RWPE2 (cell line): ENCODE results near the gene LZTS3.

ENCODE experiments used
- ATAC-seq: fragments of 200-7000 bp; cut with Tn5 transposase; 3 replicates; pipeline ENCODE4 v1.9.1; 2021; ENCODE audit warnings: low read depth
- DNase-seq: peaks from one replicate; pipeline ENCODE4 v3.0.0-alpha.2; 2020; ENCODE audit warnings: low spot score
- H3K27ac ChIP-seq: fragments of 450-650 bp; 2 replicates; pipeline ENCODE4 v1.5.1; 2017; ENCODE audit warnings: mild to moderate bottlenecking; ENCODE audit not compliant: poor library complexity, severe bottlenecking
- H3K27me3 ChIP-seq: fragments of 250-450 bp; sonication (Bioruptor Pico); 2 replicates; pipeline ENCODE4 v1.5.1; 2021; ENCODE audit warnings: mild to moderate bottlenecking, moderate library complexity; ENCODE audit not compliant: insufficient read depth, poor library complexity, severe bottlenecking
- H3K36me3 ChIP-seq: fragments of 250-450 bp; sonication (Bioruptor Pico); 2 replicates; pipeline ENCODE4 v1.5.1; 2020; ENCODE audit warnings: low read depth, mild to moderate bottlenecking, moderate library complexity
- H3K4me1 ChIP-seq: fragments of 250-450 bp; sonication (Bioruptor Pico); 2 replicates; pipeline ENCODE4 v1.5.1; 2021; ENCODE audit warnings: mild to moderate bottlenecking, moderate library complexity; ENCODE audit not compliant: insufficient read depth, poor library complexity, severe bottlenecking
- H3K4me3 ChIP-seq: fragments of 250-450 bp; sonication (Bioruptor Pico); 2 replicates; pipeline ENCODE4 v1.5.1; 2021; ENCODE audit warnings: mild to moderate bottlenecking, moderate library complexity; ENCODE audit not compliant: severe bottlenecking
- H3K9me3 ChIP-seq: fragments of 250-450 bp; sonication (Bioruptor Pico); 2 replicates; pipeline ENCODE4 v1.5.1; 2021; ENCODE audit warnings: mild to moderate bottlenecking, moderate library complexity; ENCODE audit not compliant: severe bottlenecking
- TF ChIP-seq, protein P1 (sequence below): fragments of 450-650 bp; IDR thresholded peaks from one replicate; pipeline ENCODE4 v1.5.1; 2017; ENCODE audit warnings: mild to moderate bottlenecking, moderate library complexity; ENCODE audit not compliant: poor library complexity, severe bottlenecking

The LZTS3 gene

DNA sequence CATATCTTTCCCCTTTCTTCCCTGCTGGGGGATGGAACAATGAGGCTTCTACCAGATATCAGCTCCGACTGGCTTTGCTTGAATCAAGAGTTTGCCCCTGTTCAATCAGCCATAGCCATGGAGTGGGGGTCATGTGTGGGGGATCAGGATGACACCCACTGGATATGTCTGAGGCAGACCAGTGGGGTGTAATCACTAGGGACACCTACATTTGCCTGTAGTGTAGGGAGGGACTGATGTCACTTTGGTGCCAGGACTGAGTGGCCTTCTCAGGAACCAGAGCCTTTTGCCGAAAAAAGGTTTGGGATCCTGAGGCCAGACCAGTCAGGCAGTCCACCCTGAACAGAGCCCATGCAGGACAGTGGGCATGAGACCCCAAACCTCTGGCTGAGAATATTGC lies 37.0 kb upstream of the LZTS3 start:
- ATAC-seq, result no peak
- peak overlapping the region; percentile 65 for H3K4me3 ChIP-seq
- peaks cover 19% of the 10 kb centered on the region for H3K36me3 ChIP-seq
- no peaks in the 10 kb centered on the region for H3K4me1 ChIP-seq
- TF ChIP-seq, protein P1, sequence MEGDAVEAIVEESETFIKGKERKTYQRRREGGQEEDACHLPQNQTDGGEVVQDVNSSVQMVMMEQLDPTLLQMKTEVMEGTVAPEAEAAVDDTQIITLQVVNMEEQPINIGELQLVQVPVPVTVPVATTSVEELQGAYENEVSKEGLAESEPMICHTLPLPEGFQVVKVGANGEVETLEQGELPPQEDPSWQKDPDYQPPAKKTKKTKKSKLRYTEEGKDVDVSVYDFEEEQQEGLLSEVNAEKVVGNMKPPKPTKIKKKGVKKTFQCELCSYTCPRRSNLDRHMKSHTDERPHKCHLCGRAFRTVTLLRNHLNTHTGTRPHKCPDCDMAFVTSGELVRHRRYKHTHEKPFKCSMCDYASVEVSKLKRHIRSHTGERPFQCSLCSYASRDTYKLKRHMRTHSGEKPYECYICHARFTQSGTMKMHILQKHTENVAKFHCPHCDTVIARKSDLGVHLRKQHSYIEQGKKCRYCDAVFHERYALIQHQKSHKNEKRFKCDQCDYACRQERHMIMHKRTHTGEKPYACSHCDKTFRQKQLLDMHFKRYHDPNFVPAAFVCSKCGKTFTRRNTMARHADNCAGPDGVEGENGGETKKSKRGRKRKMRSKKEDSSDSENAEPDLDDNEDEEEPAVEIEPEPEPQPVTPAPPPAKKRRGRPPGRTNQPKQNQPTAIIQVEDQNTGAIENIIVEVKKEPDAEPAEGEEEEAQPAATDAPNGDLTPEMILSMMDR, result no peak
- H3K27ac ChIP-seq, result peak overlapping the region; percentile 66
- H3K27me3 ChIP-seq, result no peaks in the 10 kb centered on the region
- H3K9me3 ChIP-seq, result no peaks in the 10 kb centered on the region
- DNase-seq, result no peak

DNA sequence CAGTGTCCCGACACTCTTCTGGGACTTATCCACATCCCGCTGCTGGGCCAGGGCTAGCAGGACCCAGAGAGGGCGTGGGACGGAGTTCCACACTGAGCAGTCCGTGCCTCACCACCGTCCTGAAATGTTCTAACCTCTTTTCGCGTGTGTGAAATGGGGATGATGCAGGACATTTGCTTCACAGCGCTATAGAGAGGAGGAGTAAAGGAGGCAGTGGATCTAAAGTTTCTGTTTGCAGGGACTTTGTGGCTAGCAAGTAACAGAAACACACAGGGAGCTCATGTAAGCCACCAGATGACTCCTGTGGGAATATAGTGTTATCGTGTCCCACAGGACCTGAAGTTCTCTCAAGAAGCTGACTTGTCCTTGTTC lies 36.6 kb upstream of the LZTS3 start:
- H3K36me3 ChIP-seq, result peaks cover 15% of the 10 kb centered on the region; the same call in 1 of the 2 replicates
- no peaks in the 10 kb centered on the region for H3K9me3 ChIP-seq
- ATAC-seq, result peak; percentile 55; the same call in 2 of the 3 replicates
- DNase-seq, result no peak
- no peaks in the 10 kb centered on the region for H3K27me3 ChIP-seq
- H3K4me3 ChIP-seq, result peak overlapping the region; percentile 65
- H3K27ac ChIP-seq, result peak overlapping the region; percentile 66
- TF ChIP-seq, protein P1, result no peak
- no peaks in the 10 kb centered on the region for H3K4me1 ChIP-seq

DNA sequence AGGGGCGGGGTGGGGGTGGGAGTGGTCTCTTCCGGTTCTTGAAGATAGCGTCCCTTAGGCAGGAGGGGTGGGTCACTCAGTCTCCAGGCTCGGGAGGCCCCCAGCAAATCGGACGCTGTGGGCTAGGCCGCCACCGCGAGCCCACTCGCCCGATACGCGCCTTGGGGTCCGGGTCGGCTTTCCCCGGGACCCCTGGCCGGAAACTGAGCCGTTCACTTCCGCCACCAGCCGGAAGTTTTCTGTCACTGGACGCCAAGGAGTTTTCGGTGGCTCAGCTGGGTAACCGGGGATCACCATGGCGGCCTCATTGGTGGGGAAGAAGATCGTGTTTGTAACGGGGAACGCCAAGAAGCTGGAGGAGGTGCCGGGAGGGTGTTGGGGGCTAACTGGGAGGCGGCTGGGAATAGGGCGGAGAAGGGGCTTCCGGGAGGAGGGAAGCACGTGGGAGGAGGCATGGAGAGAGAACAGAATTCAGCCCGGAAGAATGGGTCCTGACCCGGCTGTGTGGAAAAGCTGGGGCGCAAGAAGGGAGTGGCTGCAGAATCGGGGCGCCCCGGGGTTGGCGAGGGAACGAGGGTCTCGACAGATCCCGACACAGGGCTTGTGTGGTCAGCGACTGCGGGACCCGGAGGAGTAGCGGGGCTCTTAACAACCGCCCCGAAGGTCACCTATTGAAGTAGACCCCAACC lies 36.1 kb upstream of the LZTS3 start, which contains the start of gene ITPA:
TSS of gene ITPA (plus strand) at position 242 of the 689 bp plus-strand sequence. CDS start at position 296, 54 bp downstream.
- Histone ChIP-seq H3K9me3 (no peaks in the 10 kb centered on the region), H3K4me3 (peak within 1 kb of the TSS; percentile 65), H3K27ac (peak within 1 kb of the TSS; percentile 66), H3K27me3 (no peaks in the 10 kb centered on the region), H3K4me1 (no peaks in the 10 kb centered on the region), H3K36me3 (peaks cover 11% of the 10 kb centered on the region; the same call in 1 of the 2 replicates)
- ATAC-seq (peak; percentile 56), DNase-seq (no peak)
- TF ChIP-seq, protein P1, result no peak

GRCh38 chr20:3208786-3209256 lies 35.5 kb upstream of the LZTS3 start:
- Histone ChIP-seq H3K9me3 (no peaks in the 10 kb centered on the region), H3K4me1 (no peaks in the 10 kb centered on the region), H3K36me3 (peaks cover 8% of the 10 kb centered on the region; the same call in 1 of the 2 replicates), H3K4me3 (peak overlapping the region; percentile 65), H3K27me3 (no peaks in the 10 kb centered on the region), H3K27ac (peak overlapping the region; percentile 66)
- ATAC-seq, result peak; percentile 20; the same call in 2 of the 3 replicates
- DNase-seq, result no peak
- TF ChIP-seq, protein P1, result no peak
